HG02884 (cell line): ENCODE results near the gene ELF2.
"Not testable (repeated sequence)": the region's sequence is repeated elsewhere in the genome, so short reads cannot be mapped to it uniquely, and the experiment has no call there.

Source experiments
- ATAC-seq: cut with Tn5 transposase; IDR thresholded peaks from one replicate; pipeline ENCODE4 v1.9.1; 2021; ENCODE audit warnings: mild to moderate bottlenecking, moderate library complexity; ENCODE audit not compliant: unreplicated experiment

ELF2 gene

DNA sequence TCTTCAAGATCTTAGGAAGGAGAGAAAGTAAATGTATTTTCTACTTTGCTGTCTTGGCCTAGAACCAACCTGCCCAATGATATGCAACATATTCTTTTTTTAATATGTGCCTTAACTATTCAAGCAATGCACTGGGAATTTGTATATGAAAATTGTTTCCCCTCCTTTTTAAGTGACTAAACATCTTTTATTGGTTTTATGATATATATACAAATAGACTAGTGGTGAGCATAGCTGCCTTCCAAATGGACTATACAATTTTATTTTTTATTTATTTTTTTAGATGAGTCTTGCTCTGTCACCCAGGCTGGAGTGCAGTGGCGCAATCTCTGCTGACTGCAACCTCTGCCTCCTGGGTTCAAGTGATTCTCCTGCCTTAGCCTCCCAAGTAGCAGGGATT lies 151.2 kb downstream of the ELF2 start:
- no peak for ATAC-seq

DNA sequence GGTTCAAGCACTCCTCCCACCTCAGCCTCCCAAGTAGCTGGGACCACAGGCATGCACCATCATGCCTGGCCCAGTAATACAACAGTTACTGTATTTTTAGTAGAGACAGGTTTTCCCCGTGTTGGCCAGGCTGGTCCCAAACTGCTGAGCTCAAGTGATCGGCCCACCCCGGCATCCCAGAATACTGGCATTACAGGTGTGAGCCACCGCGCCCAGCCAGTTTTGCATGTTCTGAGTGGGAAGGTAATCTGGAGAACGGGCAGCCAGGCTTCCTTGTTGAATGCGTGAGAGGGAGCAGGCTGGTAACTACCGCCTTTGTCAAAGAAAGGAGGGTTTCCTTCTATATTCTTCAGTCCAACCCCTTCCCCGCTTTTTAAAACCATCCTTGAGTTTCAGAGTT lies 152.3 kb downstream of the ELF2 start:
- no peak for ATAC-seq

DNA sequence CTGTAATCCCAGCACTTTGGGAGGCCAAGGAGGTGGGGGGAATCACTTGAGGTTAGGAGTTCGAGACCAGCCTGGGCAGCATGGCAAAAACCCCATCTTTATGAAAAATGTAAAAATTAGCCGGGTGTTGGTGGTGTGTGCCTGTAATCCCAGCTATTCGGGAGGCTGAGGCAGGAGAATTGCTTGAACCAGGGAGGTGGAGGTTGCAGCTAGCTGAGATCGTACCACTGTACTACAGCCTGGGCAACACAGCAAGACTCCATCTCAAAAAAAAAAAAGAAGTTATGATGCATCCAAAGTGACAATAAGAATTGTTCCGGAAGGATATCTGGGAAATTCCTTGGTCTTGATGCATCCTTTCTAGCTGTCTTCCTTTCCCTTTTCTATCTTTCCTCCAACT lies 154.2 kb downstream of the ELF2 start:
- no peak for ATAC-seq

- not testable (repeated sequence) for ATAC-seq
These were observed 155.9 kb downstream of the ELF2 start for GRCh38 chr4:139021071-139021470.

GRCh38 chr4:139020384-139020783 lies 156.6 kb downstream of the ELF2 start:
- ATAC-seq, result no peak

DNA sequence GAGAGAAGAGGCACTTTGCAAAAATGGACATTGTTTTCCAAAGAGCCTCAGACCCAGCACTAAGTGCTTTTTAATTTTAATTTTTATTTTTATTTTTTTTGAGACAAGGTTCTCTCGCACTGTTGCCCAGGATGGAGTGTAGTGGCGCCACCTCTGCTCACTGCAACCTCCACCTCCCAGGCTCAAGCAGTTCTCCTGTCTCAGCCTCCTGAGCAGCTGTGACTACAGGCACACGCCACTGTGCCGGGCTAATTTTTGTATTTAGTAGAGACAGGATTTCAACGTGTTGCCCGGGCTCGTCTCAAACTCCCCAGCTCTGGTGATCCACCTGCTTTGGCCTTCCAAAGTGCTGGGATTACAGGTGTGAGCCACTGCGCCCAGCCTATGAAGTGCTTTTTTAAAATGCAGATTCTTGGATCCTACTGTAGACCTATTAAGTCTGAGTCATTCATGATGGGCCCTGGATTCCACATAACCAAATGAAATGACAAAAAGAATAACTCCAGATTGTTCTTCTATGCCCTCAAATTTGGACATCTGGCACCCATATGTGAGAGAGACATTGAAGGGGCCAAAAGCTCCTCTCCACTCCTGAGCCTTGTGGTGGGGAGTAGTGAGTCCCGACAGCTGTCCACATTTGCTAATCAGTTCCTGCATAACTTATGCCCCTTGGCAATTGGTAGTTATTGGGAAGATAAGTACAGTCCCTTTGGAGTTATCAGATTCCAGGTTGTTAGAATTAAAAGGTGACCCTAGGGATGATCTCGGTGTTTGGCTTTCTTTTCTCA lies 157.9 kb downstream of the ELF2 start:
- no peak for ATAC-seq

DNA sequence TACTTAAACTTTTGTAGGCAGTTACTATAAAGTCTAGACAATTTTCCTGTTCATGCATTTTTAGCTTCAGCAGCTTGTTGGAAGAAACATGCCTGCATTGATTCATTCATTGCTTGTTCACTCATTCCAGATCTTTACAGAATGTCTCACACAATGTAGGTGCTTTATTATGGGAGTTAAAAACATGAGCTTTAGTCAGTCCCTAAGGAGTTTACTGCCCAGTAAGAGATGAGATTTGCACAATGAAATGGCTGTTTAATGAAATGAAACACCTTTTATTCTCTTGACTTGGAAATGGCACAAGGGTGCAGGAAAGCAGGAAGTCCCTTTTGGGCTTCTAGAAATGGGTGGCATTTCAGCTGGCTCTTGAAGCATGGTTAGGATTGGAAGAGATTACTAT lies 158.5 kb downstream of the ELF2 start:
- no peak for ATAC-seq

- no peak for ATAC-seq
These were observed 159.2 kb downstream of the ELF2 start for GRCh38 chr4:139017861-139018260.

DNA sequence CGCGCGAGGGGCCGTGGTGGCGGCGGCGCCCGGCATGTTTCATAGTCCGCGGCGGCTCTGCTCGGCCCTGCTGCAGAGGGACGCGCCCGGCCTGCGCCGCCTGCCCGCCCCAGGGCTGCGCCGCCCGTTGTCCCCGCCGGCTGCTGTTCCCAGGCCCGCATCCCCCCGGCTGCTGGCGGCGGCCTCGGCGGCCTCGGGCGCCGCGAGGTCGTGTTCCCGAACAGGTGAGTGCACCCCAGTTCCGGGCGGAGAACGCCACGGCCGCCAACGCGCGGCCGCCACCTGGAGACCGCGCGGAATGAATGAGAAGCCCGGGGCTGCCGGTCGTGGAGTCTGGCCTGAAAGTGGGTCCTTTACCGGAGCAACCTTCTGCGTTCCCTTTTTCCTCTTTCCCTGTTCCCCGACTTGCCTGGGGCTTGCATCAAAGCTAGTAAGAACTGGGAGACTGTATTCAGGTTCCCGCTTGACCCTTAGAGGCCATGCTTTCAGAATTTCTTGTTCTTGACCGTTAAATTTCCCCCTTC lies 161.0 kb downstream of the ELF2 start:
- ATAC-seq, result peak; percentile 22

DNA sequence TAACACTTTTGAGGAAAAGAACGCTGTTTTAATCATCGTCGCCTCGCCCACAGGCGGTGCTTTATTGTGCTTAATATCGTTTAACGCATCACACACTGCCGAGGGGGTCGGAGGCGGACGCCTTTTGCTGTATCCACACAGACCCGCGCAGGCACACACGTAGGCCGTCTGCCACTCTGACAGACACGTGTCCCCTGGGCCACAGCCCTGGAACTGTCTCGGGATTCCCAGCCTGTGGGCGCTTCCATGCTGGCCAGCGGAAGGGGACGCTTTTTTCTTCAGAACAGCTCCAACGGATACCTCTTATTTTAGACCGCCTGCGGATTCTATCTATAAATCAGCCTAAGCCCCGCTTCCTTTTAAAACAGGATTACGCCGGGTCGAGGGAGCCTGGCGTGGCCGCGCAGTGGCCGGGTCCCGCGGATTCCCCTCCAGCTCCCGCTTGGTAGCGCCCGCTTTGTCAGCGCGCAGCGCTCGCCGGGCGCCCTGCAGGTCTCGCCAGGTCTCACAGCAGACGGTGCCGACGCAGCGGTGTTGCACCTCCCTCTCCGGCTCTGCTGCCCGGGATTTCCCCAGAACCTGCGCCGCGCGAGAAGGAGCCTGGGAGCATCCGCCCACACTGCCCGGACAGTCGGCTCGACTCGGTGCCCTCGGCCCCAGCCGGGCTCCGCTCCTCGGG lies 161.6 kb downstream of the ELF2 start, which contains the start of gene NOCT:
Gene NOCT (plus strand): TSS at position 513 of the 679 bp plus-strand sequence. CDS start 201 bp downstream, outside the sequence.
- ATAC-seq, result peak; percentile 91

DNA sequence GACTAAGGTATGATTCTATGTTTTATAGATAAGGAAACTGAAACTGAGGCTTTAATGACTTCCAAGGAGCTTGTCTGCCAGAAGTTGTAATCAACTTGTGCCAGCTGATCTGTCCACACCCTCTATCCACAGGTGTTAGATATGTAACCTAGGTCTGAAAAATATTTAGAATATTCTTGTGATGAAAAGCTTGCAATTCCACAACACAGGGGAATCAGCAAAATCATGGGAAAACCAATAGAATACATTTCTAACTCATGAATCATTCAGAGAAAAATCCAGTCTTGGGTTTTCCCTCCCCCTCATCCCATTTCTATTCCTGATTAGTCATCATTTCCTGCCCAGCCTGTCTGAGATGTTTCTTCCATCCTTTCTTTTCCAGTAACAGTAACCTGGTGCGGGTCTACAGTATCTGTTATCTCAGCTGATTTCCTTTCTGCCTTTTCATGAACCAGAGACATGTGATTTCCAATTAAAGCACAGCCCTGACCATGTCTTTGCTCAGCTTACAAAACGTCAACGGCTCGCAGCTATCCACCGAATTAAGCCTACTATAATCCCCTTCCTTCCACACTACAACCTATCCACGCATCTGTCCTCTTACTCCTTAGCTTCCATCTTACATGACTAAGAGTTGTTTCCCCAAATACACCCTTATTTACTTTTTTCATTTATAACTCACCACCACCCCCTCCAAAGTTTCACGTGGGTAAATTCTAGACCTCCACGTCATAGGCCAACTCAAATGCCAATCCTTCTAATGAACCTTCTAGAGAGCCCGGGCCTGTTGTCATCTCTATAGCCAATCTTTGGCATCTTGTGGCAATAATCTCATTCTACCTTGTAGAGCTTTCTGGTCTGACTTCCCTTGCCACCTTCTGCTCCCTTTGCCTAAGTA lies 162.4 kb downstream of the ELF2 start:
- peak; percentile 4 for ATAC-seq

DNA sequence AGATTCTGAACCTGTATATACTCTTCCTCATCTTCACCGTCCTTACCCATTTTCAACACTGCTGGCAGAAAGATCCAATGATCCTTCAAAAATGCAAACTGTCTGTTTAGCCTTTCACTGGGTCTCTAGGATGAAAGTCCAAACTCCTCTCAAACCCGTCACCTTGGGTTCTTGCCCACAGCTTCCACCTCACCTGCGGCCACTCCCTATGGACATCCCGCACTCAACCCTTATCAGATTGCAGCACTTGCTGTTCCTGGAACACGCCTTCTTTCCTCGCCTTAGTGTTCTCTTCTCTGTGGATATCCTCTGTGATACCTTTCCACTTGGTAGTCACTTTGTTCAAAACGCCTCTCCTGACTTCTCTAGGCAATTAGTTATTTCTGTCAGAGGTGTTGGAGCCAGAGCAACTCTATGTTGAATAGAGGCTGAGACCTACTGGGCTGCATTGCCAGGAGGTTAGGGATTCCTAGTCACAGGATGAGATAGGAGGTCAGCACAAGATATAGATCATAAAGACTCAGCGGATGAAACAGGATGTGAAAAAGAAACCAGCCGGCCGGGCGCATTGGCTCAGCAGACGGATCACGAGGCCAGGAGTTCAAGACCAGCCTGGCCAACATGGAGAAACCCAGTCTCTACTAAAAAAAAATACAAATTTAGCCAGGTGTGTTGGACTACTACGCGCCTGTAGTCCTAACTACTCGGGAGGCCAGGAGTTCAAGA lies 165.6 kb downstream of the ELF2 start:
- ATAC-seq, result no peak

GRCh38 chr4:139009702-139010101 lies 167.3 kb downstream of the ELF2 start:
- no peak for ATAC-seq

DNA sequence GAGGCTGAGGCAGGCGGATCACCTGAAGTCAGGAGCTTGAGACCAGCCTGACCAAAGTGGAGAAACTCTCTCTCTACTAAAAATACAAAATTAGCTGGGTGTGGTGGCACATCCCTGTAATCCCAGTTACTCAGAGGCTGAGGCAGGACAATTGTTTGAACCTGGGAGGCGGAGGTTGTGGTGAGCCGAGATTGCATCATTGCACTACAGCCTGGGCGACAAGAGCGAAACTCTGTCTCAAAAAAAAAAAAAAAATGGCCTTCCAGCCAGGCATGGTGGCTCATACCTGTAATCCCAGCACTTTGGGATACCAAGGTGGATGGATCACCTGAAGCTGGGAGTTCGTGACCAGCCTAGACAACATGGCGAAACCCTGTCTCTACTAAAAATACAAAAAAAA lies 168.7 kb downstream of the ELF2 start:
- not testable (repeated sequence) for ATAC-seq

- no peak for ATAC-seq
These were observed 169.4 kb downstream of the ELF2 start for GRCh38 chr4:139007640-139008039.
